ENCODE data around the gene SNRPD2.

DNA sequence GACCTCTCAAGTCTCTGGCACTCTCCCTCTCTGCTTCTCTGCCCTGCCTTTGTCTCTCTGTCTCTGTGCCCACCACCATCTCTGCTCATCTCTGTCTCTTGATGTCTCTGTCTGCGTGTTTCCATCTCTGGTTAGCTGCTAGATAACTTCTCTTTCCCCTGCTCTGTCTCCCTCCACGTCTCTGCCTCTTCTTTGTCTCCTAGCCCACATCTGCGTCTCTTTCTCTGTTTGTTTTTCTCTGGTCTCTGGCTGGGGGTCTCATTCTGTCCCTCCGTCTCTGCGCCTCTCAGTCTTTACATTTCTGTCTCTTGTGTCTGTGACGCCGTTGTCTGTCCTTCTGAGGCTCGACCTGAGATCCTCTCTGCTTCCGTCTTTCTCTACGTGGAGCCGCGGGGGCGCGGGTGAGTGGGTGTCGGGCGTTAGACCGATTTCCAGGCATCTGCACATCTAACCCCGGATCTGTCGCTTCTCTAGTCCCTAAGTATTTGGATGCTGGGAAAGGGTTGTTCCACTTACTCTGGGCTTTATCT lies 23.3 kb downstream of the SNRPD2 start:
- TF ChIP-seq POLR2A (IDR thresholded peaks at IDR 0.05) (no peak), EP300 (IDR thresholded peaks at IDR 0.05) (no peak)
- TF ChIP-seq, protein P1, sequence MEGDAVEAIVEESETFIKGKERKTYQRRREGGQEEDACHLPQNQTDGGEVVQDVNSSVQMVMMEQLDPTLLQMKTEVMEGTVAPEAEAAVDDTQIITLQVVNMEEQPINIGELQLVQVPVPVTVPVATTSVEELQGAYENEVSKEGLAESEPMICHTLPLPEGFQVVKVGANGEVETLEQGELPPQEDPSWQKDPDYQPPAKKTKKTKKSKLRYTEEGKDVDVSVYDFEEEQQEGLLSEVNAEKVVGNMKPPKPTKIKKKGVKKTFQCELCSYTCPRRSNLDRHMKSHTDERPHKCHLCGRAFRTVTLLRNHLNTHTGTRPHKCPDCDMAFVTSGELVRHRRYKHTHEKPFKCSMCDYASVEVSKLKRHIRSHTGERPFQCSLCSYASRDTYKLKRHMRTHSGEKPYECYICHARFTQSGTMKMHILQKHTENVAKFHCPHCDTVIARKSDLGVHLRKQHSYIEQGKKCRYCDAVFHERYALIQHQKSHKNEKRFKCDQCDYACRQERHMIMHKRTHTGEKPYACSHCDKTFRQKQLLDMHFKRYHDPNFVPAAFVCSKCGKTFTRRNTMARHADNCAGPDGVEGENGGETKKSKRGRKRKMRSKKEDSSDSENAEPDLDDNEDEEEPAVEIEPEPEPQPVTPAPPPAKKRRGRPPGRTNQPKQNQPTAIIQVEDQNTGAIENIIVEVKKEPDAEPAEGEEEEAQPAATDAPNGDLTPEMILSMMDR (IDR thresholded peaks at IDR 0.05) = no peak
